K562 (cell line): ENCODE results near the gene LAPTM5. TPM values are rescaled to one million over a fixed set of nuclear protein-coding genes. Genes with fewer than 3 reads are reported as not detected.
A peak's percentile ranks its signal among the peaks of the same experiment; 100 is the strongest.

Source experiments
- ATAC-seq: fragments of 200-7000 bp; cut with Tn5 transposase; 3 replicates; pipeline ENCODE4 v1.9.1; 2020; ENCODE audit warnings: moderate library complexity
- BruUV-seq: library from RNA; stranded (reverse); fragments of 400-500 nt; replicated peaks from 2 replicates; lab custom pipeline; 2021; lab: Mats Ljungman, UMichigan
- CTCF ChIA-PET: fragments of 300-600 bp; formaldehyde crosslinking; extraction: SDS; loops from one replicate; lab custom pipeline; 2021; ENCODE audit warnings: low intra/inter-chr PET ratio; lab: Yijun Ruan, JAX
- POLR2A ChIA-PET: fragments of 300-600, 350-650 bp; sonication (Branson Sonifier 250); formaldehyde crosslinking; extraction: SDS; loops from one replicate; lab custom pipeline; 2021; ENCODE audit warnings: antibody characterized with exemption, inconsistent platforms; lab: Yijun Ruan, JAX
- DNase-seq, 4 experiments: peaks; one replicate each; pipeline versions ENCODE4 v3.0.0 to v3.0.0-alpha.2; 2011 to 2018; ENCODE audit warnings: low spot score in 3 of 4, mixed read lengths in 3 of 4; ENCODE audit errors: extremely low read depth in 1 of 4
- FAIRE-seq: peaks from 2 replicates; lab custom pipeline; 2011; peaks lifted over from hg19 to GRCh38; lab: Jason Lieb, UNC
- H2AFZ ChIP-seq: 2 replicates; pipeline ENCODE4 v1.6.0; 2011; ENCODE audit warnings: low read depth, low read length, control low read depth, inconsistent platforms
- H3K27ac ChIP-seq: fragments of 200-600 bp; 3 replicates; pipeline ENCODE4 v1.8.0; 2011; ENCODE audit warnings: low read depth, mild to moderate bottlenecking, control low read depth, inconsistent platforms, low read length, moderate library complexity, mixed read lengths; ENCODE audit errors: extremely low read depth
- H3K27me3 ChIP-seq, 2 experiments: fragments of 300-600 bp in 1 of 2; 2 replicates in 1 of 2; 3 replicates in 1 of 2; pipeline versions ENCODE4 v1.6.0 to v1.8.0; 2011; ENCODE audit warnings: inconsistent platforms in 2 of 2, low read length in 2 of 2, mild to moderate bottlenecking in 1 of 2, mixed read lengths in 1 of 2, moderate library complexity in 1 of 2; ENCODE audit not compliant: control insufficient read depth in 2 of 2, insufficient read depth in 2 of 2
- H3K36me3 ChIP-seq: fragments of 300-600 bp; 3 replicates; pipeline ENCODE4 v1.8.0; 2011; ENCODE audit warnings: mild to moderate bottlenecking, low read length, inconsistent platforms; ENCODE audit not compliant: control insufficient read depth, insufficient read depth
- H3K4me1 ChIP-seq, 2 experiments: fragments of 200-600 bp in 1 of 2; replicated peaks in 1 of 2; 2 replicates in 1 of 2; 3 replicates in 1 of 2; pipeline versions ENCODE4 v1.5.1 to v1.8.0; 2011; ENCODE audit warnings: inconsistent platforms in 2 of 2, low read length in 2 of 2, mild to moderate bottlenecking in 1 of 2, mixed read lengths in 1 of 2, moderate library complexity in 1 of 2; ENCODE audit not compliant: control insufficient read depth in 2 of 2, insufficient read depth in 2 of 2
- H3K4me2 ChIP-seq: 2 replicates; pipeline ENCODE4 v1.6.1; 2011; ENCODE audit warnings: low read length, control low read depth, inconsistent platforms, mixed read lengths; ENCODE audit not compliant: insufficient read depth
- H3K4me3 ChIP-seq: fragments of 200-600 bp; sonication (generic), shearing (Covaris generic); 2 replicates; pipeline ENCODE4 v1.5.1; 2016; ENCODE audit warnings: control low read depth, inconsistent platforms
- H3K79me2 ChIP-seq: fragments of 200-600 bp; 3 replicates; pipeline ENCODE4 v1.8.0; 2011; ENCODE audit warnings: low read length, inconsistent platforms; ENCODE audit not compliant: control insufficient read depth, insufficient read depth
- H3K9ac ChIP-seq, 2 experiments: 2 replicates each; pipeline versions ENCODE4 v1.6.0 to v1.6.1; 2011; ENCODE audit warnings: low read depth in 2 of 2, low read length in 2 of 2, control low read depth in 1 of 2, inconsistent platforms in 1 of 2, mild to moderate bottlenecking in 1 of 2, mixed read lengths in 1 of 2; ENCODE audit not compliant: insufficient read depth in 1 of 2
- H3K9me1 ChIP-seq: one replicate; pipeline ENCODE4 v1.6.0; 2011; ENCODE audit warnings: inconsistent platforms, mild to moderate bottlenecking, low read length, moderate library complexity; ENCODE audit not compliant: control insufficient read depth, insufficient read depth
- H3K9me3 ChIP-seq: replicated peaks from 2 replicates; pipeline ENCODE4 v1.5.1; 2011; ENCODE audit warnings: low read depth, low read length, inconsistent platforms; ENCODE audit not compliant: control insufficient read depth, insufficient read depth
- H4K20me1 ChIP-seq: replicated peaks from 2 replicates; pipeline ENCODE4 v1.6.1; 2011; ENCODE audit warnings: low read length, inconsistent platforms, mixed read lengths; ENCODE audit not compliant: control insufficient read depth, insufficient read depth
- BCOR ChIP-seq: fragments of 450-650 bp; IDR thresholded peaks from 2 replicates; pipeline ENCODE4 v1.6.1; 2016
- CHD4 ChIP-seq: fragments of 200-600 bp; sonication (generic); IDR thresholded peaks from 3 replicates; pipeline ENCODE4 v1.6.1; 2012; ENCODE audit warnings: low read depth, mild to moderate bottlenecking, mixed read lengths, low read length, inconsistent platforms; ENCODE audit not compliant: insufficient read depth, insufficient replicate concordance, poor library complexity, severe bottlenecking
- CREBBP ChIP-seq: IDR thresholded peaks from one replicate; pipeline ENCODE4 v1.6.1; 2012; ENCODE audit warnings: low read depth, mild to moderate bottlenecking, control low read depth, inconsistent platforms, low read length
- ESRRB ChIP-seq: fragments of 250-450 bp; sonication (Bioruptor Pico); IDR thresholded peaks from 2 replicates; pipeline ENCODE4 v1.5.0; 2020; ENCODE audit warnings: mild to moderate bottlenecking, moderate library complexity, borderline replicate concordance
- HMGN3 ChIP-seq: IDR thresholded peaks from 2 replicates; pipeline ENCODE4 v1.6.1; 2011; ENCODE audit warnings: borderline replicate concordance, low read depth, mild to moderate bottlenecking, mixed read lengths, low read length; ENCODE audit not compliant: insufficient read length; ENCODE audit errors: extremely low read depth
- KAT8 ChIP-seq: fragments of 450-650 bp; IDR thresholded peaks from 2 replicates; pipeline ENCODE4 v1.6.1; 2016; ENCODE audit warnings: low read depth, mild to moderate bottlenecking
- NCOA2 ChIP-seq, 2 experiments: fragments of 450-650 bp; IDR thresholded peaks; 2 replicates each; pipeline ENCODE4 v1.6.1; 2018; ENCODE audit warnings: mild to moderate bottlenecking in 2 of 2, moderate library complexity in 1 of 2; ENCODE audit not compliant: partially characterized antibody in 2 of 2
- SAFB ChIP-seq: fragments of 200-400 bp; formaldehyde crosslinking; IDR thresholded peaks from 2 replicates; pipeline ENCODE4 v1.6.1; 2017; ENCODE audit warnings: low read depth, low read length, borderline replicate concordance
- TRIM24 ChIP-seq, 2 experiments: fragments of 450-650 bp; IDR thresholded peaks; 2 replicates each; pipeline ENCODE4 v1.6.1; 2016
- ZNF23 ChIP-seq: fragments of 250-450 bp; sonication (Bioruptor Pico); IDR thresholded peaks from 2 replicates; pipeline ENCODE4 v1.4.0; 2020; ENCODE audit warnings: mild to moderate bottlenecking
- ZNF707 ChIP-seq: fragments of 250-450 bp; sonication (Bioruptor Pico); conservative IDR thresholded peaks from 2 replicates; pipeline ENCODE4 v1.8.0; 2022; ENCODE audit warnings: inconsistent platforms, mild to moderate bottlenecking, moderate library complexity
- WGBS: fragments of 100-300 bp; shearing (Covaris generic); methylation state at CpG from one replicate; pipeline ENCODE4 v1.1.6; 2016; ENCODE audit warnings: low coverage, mixed read lengths; ENCODE audit not compliant: insufficient coverage; ENCODE audit errors: missing lambda C conversion rate; 5-methylcytosine and 5-hydroxymethylcytosine counted together
- in situ Hi-C: fragments of 300-500 bp; cut with MboI; formaldehyde crosslinking; loops from 4 replicates; pipeline ENCODE4 v1.15.0; 2018; ENCODE audit warnings: inconsistent platforms, mixed read lengths
- intact Hi-C: fragments of 100-400 bp; cut with micrococcal nuclease; formaldehyde crosslinking; loops from 2 replicates; pipeline ENCODE4 v1.14.2; 2022
- polyA plus RNA-seq, 8 experiments: library from polyadenylated mRNA; depleted of rRNA in 4 of 8; stranded (reverse) in 5 of 8; unstranded in 3 of 8; fragments of >200 nt; fragmentation: Nextera tagmentation in 2 of 8; fragmentation: Illumina TruSeq in 1 of 8; extraction: Ambion mirVana in 2 of 8; extraction: Trizol in 1 of 8; gene quantifications; 2 replicates each; pipeline versions ENCODE4 v1.2.1 to v1.2.3, GENCODE V29; 2011 to 2014; ENCODE audit warnings: inconsistent platforms in 1 of 8, missing spikeins in 1 of 8
- total RNA-seq, 7 experiments: library from RNA; depleted of rRNA in 6 of 7; stranded (reverse); fragments of >200 nt in 6 of 7; fragmentation: Illumina TruSeq in 2 of 7; extraction: Trizol in 2 of 7; gene quantifications; 2 replicates each; pipeline versions ENCODE4 v1.2.1 to v1.2.3, GENCODE V29; 2011 to 2021; ENCODE audit warnings: low replicate concordance in 1 of 7
- TF ChIP-seq, protein P1 (sequence below): fragments of 450-650 bp; IDR thresholded peaks from 2 replicates; pipeline ENCODE4 v1.6.1; 2016; ENCODE audit warnings: mild to moderate bottlenecking, moderate library complexity

Gene LAPTM5
- total and polyA plus RNA-seq, 9 of the 15 experiments (the other 6 are each of a cell fraction or from before 2014, with no cell fraction given): 2.4 to 47.3 (median 20.3) TPM

DNA sequence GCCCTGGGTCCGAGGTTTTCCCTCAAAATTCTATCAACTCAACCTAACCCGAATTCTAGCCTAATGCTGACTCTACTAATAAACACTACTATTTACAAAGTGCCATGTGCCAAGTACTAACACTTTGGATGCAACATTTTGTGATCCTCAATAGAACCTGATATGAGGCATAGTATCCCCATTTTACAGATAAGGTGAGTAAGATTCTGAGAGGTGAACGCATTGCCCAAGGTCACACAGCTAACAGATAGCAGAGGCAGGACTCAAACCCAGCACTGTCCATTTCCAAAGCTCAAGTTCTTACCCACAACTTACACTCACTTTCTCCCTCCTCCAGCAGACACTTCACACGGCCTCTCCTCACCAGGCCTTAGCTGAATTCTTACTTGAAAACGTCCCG, 46.0 kb upstream of the LAPTM5 start:
- no peak overlapping the region for H3K4me3 ChIP-seq
- intact Hi-C loops: loop anchor here (5.0 kb wide), 1 partner anchor 54 kb away; no protein-coding TSS in a partner anchor
- H3K4me2 ChIP-seq: no peak overlapping the region
- no peaks in the 10 kb centered on the region for H3K9me3 ChIP-seq
- H3K4me1 ChIP-seq: peaks cover 12 to 23% of the 10 kb centered on the region in 2 experiments
- ATAC-seq (no peak), DNase-seq (no peak), FAIRE-seq (no peak)
- H3K27me3 ChIP-seq: no peaks in the 10 kb centered on the region; a peak in 1 of 5 replicates
- no peak overlapping the region for H3K27ac ChIP-seq
- in situ Hi-C loops: loop anchor here (5.0 kb wide), 1 partner anchor 109 kb away; no protein-coding TSS in a partner anchor
- H3K36me3 ChIP-seq: no peaks in the 10 kb centered on the region
- WGBS: 44% methylated on average over 6 of the region's 6 CpGs
- H2AFZ ChIP-seq: no peak overlapping the region
- no peaks in the 10 kb centered on the region for H3K9me1 ChIP-seq
- no peaks in the 10 kb centered on the region for H4K20me1 ChIP-seq
- no peak overlapping the region for H3K9ac ChIP-seq
- no peaks in the 10 kb centered on the region for H3K79me2 ChIP-seq
- ChIA-PET CTCF (interaction anchor here (4.7 kb wide), 1 partner anchor 107 kb away, joined by 109 read pairs; the partner anchor contains the start of gene SDC3), POLR2A (interaction anchor here (0.6 to 2.0 kb wide), 11 partner anchors 11 to 1625 kb away, joined by 3 to 13 read pairs (median 4); no protein-coding TSS in a partner anchor)
- no TSS peak for BruUV-seq
- TF ChIP-seq ZNF707: no peak
- no peak for TF ChIP-seq TRIM24 (IDR thresholded peaks at IDR 0.05)
- TF ChIP-seq HMGN3: no peak
- peak; percentile 18 for TF ChIP-seq CREBBP
- TF ChIP-seq CHD4: no peak
- peak; percentile 68; the same call in 1 of the 2 replicates for TF ChIP-seq BCOR
- TF ChIP-seq, protein P1, sequence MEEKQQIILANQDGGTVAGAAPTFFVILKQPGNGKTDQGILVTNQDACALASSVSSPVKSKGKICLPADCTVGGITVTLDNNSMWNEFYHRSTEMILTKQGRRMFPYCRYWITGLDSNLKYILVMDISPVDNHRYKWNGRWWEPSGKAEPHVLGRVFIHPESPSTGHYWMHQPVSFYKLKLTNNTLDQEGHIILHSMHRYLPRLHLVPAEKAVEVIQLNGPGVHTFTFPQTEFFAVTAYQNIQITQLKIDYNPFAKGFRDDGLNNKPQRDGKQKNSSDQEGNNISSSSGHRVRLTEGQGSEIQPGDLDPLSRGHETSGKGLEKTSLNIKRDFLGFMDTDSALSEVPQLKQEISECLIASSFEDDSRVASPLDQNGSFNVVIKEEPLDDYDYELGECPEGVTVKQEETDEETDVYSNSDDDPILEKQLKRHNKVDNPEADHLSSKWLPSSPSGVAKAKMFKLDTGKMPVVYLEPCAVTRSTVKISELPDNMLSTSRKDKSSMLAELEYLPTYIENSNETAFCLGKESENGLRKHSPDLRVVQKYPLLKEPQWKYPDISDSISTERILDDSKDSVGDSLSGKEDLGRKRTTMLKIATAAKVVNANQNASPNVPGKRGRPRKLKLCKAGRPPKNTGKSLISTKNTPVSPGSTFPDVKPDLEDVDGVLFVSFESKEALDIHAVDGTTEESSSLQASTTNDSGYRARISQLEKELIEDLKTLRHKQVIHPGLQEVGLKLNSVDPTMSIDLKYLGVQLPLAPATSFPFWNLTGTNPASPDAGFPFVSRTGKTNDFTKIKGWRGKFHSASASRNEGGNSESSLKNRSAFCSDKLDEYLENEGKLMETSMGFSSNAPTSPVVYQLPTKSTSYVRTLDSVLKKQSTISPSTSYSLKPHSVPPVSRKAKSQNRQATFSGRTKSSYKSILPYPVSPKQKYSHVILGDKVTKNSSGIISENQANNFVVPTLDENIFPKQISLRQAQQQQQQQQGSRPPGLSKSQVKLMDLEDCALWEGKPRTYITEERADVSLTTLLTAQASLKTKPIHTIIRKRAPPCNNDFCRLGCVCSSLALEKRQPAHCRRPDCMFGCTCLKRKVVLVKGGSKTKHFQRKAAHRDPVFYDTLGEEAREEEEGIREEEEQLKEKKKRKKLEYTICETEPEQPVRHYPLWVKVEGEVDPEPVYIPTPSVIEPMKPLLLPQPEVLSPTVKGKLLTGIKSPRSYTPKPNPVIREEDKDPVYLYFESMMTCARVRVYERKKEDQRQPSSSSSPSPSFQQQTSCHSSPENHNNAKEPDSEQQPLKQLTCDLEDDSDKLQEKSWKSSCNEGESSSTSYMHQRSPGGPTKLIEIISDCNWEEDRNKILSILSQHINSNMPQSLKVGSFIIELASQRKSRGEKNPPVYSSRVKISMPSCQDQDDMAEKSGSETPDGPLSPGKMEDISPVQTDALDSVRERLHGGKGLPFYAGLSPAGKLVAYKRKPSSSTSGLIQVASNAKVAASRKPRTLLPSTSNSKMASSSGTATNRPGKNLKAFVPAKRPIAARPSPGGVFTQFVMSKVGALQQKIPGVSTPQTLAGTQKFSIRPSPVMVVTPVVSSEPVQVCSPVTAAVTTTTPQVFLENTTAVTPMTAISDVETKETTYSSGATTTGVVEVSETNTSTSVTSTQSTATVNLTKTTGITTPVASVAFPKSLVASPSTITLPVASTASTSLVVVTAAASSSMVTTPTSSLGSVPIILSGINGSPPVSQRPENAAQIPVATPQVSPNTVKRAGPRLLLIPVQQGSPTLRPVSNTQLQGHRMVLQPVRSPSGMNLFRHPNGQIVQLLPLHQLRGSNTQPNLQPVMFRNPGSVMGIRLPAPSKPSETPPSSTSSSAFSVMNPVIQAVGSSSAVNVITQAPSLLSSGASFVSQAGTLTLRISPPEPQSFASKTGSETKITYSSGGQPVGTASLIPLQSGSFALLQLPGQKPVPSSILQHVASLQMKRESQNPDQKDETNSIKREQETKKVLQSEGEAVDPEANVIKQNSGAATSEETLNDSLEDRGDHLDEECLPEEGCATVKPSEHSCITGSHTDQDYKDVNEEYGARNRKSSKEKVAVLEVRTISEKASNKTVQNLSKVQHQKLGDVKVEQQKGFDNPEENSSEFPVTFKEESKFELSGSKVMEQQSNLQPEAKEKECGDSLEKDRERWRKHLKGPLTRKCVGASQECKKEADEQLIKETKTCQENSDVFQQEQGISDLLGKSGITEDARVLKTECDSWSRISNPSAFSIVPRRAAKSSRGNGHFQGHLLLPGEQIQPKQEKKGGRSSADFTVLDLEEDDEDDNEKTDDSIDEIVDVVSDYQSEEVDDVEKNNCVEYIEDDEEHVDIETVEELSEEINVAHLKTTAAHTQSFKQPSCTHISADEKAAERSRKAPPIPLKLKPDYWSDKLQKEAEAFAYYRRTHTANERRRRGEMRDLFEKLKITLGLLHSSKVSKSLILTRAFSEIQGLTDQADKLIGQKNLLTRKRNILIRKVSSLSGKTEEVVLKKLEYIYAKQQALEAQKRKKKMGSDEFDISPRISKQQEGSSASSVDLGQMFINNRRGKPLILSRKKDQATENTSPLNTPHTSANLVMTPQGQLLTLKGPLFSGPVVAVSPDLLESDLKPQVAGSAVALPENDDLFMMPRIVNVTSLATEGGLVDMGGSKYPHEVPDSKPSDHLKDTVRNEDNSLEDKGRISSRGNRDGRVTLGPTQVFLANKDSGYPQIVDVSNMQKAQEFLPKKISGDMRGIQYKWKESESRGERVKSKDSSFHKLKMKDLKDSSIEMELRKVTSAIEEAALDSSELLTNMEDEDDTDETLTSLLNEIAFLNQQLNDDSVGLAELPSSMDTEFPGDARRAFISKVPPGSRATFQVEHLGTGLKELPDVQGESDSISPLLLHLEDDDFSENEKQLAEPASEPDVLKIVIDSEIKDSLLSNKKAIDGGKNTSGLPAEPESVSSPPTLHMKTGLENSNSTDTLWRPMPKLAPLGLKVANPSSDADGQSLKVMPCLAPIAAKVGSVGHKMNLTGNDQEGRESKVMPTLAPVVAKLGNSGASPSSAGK: no peak
- no peak for TF ChIP-seq SAFB
- no peak for TF ChIP-seq KAT8
- TF ChIP-seq NCOA2 (IDR thresholded peaks at IDR 0.05; ENCODE audit: partially characterized antibody in 2 of 2): no peak
- no peak for TF ChIP-seq ZNF23
- TF ChIP-seq ESRRB (CRISPR knock-in tag): no peak
